MM.1S (cell line): ENCODE results near the gene ERG.

Source experiments
- CTCF ChIP-seq: fragments of 300-600 bp; sonication (generic); IDR thresholded peaks from 2 replicates; pipeline ENCODE4 v1.5.1; 2016; ENCODE audit warnings: antibody characterized with exemption, low read length, mixed read lengths
- EZH2 ChIP-seq: fragments of 300-600 bp; sonication (generic); optimal IDR thresholded peaks from 2 replicates; pipeline ENCODE3; 2017; ENCODE audit warnings: low read depth, mild to moderate bottlenecking, antibody characterized with exemption, low read length, mixed read lengths

DNA sequence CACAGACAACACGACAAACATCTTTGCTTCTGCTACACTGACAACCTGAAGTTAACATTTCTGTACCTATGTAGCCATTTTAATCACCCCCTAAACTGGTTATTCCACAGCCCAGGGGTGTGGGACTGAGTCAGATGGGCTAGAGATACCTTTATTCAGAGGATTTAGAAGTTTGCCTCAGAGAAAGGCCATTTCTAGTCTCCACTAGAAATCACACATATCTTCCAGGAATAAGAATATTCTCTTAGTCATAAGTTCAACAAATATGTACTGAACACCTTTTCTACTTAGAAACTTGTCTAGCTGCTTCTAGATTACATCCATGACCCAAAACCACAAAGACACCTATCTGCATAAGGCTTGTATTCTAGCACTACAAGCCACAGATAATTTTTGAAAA is 38.8 kb downstream of the ERG start:
- TF ChIP-seq CTCF, result no peak
- TF ChIP-seq EZH2, result no peak
